Suprapubic skin (tissue), 4 donors: ENCODE measurements around the gene ZFYVE26.

Experiments used
- EP300 ChIP-seq: sonication (generic); formaldehyde crosslinking; IDR thresholded peaks from one replicate; pipeline ENCODE4 v1.6.1; 2017; ENCODE audit warnings: antibody characterized with exemption
- POLR2A ChIP-seq, 2 donors: fragments of 450-650 bp; IDR thresholded peaks; one replicate each; pipeline ENCODE4 v1.6.1; 2017; ENCODE audit warnings: antibody characterized with exemption in 2 of 2, mild to moderate bottlenecking in 2 of 2, moderate library complexity in 2 of 2
- POLR2AphosphoS5 ChIP-seq, 3 donors: sonication (generic); formaldehyde crosslinking; IDR thresholded peaks; one replicate each; pipeline ENCODE4 v1.6.1; 2017; ENCODE audit warnings: antibody characterized with exemption in 3 of 3
- TF ChIP-seq, protein P1 (sequence below), 2 donors: fragments of 200-600 bp in 1 of 2; fragments of 450-650 bp in 1 of 2; sonication (generic) in 1 of 2; IDR thresholded peaks; one replicate each; pipeline ENCODE4 v1.5.1; 2016 to 2019; ENCODE audit warnings: antibody characterized with exemption in 2 of 2, mild to moderate bottlenecking in 1 of 2, moderate library complexity in 1 of 2

DNA sequence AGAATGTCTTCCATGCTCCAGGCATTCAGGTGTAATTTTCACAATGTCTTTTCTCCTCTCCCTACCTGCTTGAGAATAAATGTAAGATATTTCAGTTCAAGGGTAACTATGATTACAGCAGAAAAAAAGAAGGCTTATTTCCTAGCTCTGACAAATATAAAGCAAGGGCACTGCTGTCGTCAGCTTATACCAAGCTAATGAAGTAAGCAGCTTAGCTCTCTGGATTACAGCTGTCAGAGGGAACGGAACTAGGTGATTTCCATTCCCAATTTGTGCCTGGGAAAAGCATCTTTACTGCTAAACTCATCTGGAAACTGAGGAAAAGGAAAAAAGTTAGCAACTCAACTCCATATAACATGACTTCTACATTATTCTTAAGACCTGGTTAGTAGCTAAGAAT lies 56.5 kb downstream of the ZFYVE26 start:
- no peak for TF ChIP-seq EP300
- TF ChIP-seq POLR2AphosphoS5 (IDR thresholded peaks at IDR 0.05) = no peak
- TF ChIP-seq, protein P1, sequence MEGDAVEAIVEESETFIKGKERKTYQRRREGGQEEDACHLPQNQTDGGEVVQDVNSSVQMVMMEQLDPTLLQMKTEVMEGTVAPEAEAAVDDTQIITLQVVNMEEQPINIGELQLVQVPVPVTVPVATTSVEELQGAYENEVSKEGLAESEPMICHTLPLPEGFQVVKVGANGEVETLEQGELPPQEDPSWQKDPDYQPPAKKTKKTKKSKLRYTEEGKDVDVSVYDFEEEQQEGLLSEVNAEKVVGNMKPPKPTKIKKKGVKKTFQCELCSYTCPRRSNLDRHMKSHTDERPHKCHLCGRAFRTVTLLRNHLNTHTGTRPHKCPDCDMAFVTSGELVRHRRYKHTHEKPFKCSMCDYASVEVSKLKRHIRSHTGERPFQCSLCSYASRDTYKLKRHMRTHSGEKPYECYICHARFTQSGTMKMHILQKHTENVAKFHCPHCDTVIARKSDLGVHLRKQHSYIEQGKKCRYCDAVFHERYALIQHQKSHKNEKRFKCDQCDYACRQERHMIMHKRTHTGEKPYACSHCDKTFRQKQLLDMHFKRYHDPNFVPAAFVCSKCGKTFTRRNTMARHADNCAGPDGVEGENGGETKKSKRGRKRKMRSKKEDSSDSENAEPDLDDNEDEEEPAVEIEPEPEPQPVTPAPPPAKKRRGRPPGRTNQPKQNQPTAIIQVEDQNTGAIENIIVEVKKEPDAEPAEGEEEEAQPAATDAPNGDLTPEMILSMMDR (IDR thresholded peaks at IDR 0.05) = no peak
- no peak for TF ChIP-seq POLR2A (IDR thresholded peaks at IDR 0.05)
